Vagina (tissue), 2 donors: ENCODE measurements around the gene SERINC5.
"Not testable (repeated sequence)": the region's sequence is repeated elsewhere in the genome, so short reads cannot be mapped to it uniquely, and the experiment has no call there.

Experiments used
- POLR2A ChIP-seq, 2 donors: fragments of 450-650 bp; IDR thresholded peaks; one replicate each; pipeline ENCODE4 v1.6.1; 2017; ENCODE audit warnings: antibody characterized with exemption in 2 of 2, mild to moderate bottlenecking in 2 of 2, moderate library complexity in 2 of 2
- POLR2AphosphoS5 ChIP-seq, 2 donors: sonication (generic); formaldehyde crosslinking; IDR thresholded peaks; one replicate each; pipeline ENCODE4 v1.9.0; 2017; ENCODE audit warnings: antibody characterized with exemption in 2 of 2, mild to moderate bottlenecking in 2 of 2, low read depth in 1 of 2; ENCODE audit not compliant: insufficient read depth in 1 of 2
- TF ChIP-seq, protein P1 (sequence below), 3 experiments: fragments of 450-650 bp in 2 of 3; fragments of 200-600 bp in 1 of 3; sonication (generic) in 1 of 3; IDR thresholded peaks; one replicate each; pipeline ENCODE4 v1.5.1; 2017 to 2019; ENCODE audit warnings: antibody characterized with exemption in 3 of 3, mild to moderate bottlenecking in 2 of 3, moderate library complexity in 2 of 3

DNA sequence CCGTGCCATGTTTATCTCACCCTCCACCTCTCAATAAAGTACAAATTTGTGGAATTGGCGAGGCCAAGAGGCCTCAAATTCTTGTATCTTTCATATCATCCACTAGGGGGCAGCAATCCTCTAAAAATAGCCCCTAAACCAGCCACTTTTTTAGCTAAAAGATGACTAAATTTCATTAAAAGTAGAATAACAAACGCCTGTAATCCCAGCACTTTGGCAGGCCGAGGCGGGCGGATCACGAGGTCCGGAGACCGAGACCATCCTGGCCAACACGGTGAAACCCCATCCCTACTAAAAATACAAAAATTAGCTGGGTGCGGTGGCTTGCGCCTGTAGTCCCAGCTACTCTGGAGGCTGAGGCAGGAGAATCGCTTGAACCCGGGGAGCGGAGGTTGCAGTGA, 164.1 kb downstream of the SERINC5 start:
- TF ChIP-seq, protein P1, sequence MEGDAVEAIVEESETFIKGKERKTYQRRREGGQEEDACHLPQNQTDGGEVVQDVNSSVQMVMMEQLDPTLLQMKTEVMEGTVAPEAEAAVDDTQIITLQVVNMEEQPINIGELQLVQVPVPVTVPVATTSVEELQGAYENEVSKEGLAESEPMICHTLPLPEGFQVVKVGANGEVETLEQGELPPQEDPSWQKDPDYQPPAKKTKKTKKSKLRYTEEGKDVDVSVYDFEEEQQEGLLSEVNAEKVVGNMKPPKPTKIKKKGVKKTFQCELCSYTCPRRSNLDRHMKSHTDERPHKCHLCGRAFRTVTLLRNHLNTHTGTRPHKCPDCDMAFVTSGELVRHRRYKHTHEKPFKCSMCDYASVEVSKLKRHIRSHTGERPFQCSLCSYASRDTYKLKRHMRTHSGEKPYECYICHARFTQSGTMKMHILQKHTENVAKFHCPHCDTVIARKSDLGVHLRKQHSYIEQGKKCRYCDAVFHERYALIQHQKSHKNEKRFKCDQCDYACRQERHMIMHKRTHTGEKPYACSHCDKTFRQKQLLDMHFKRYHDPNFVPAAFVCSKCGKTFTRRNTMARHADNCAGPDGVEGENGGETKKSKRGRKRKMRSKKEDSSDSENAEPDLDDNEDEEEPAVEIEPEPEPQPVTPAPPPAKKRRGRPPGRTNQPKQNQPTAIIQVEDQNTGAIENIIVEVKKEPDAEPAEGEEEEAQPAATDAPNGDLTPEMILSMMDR (IDR thresholded peaks at IDR 0.05) = peak; percentile 76 to 86 (median 81)
- TF ChIP-seq POLR2A (IDR thresholded peaks at IDR 0.05) = not testable (repeated sequence)
- TF ChIP-seq POLR2AphosphoS5 (IDR thresholded peaks at IDR 0.05; ENCODE audit: insufficient read depth in 1 of 2, low read depth in 1 of 2) = peak; percentile 35 to 36
